LNCaP clone FGC (cell line): Measurements from ENCODE around the gene PCDHGB5.
A peak's percentile ranks its signal among the peaks of the same experiment; 100 is the strongest.

Experiments used
- DNase-seq: peaks from one replicate; pipeline ENCODE4 v3.0.0-alpha.2; 2011; ENCODE audit warnings: low read depth
- H3K4me3 ChIP-seq: 2 replicates; pipeline ENCODE4 v1.5.1; 2011; ENCODE audit warnings: mild to moderate bottlenecking, low read depth, low read length, control low read depth
- CTCF ChIP-seq: IDR thresholded peaks from 2 replicates; pipeline ENCODE4 v1.5.1; 2012; ENCODE audit warnings: mild to moderate bottlenecking; ENCODE audit not compliant: control insufficient read depth, insufficient read depth; ENCODE audit errors: extremely low read depth

The PCDHGB5 gene

GRCh38 chr5:141356950-141357349 lies 40.8 kb upstream of the PCDHGB5 start:
- no peak for TF ChIP-seq CTCF
- DNase-seq, result no peak
- H3K4me3 ChIP-seq, result no peak overlapping the region

- H3K4me3 ChIP-seq, result peak within 1 kb of the TSS; percentile 50
- DNase-seq, result no peak
- 0 out of 2 replicates have a peak, but pooled peaks have one; percentile 6 for TF ChIP-seq CTCF
Measured at GRCh38 chr5:141359790-141360426, 37.8 kb upstream of the PCDHGB5 start, which contains the start of gene PCDHGB2. TSS of gene PCDHGB2 (plus strand) at chr5:141359994. CDS start at chr5:141360136, 142 bp downstream.

GRCh38 chr5:141360685-141361084 lies 37.1 kb upstream of the PCDHGB5 start:
- no peak for TF ChIP-seq CTCF
- DNase-seq, result no peak
- no peak overlapping the region for H3K4me3 ChIP-seq

GRCh38 chr5:141362719-141363118 lies 35.0 kb upstream of the PCDHGB5 start:
- H3K4me3 ChIP-seq, result no peak overlapping the region
- DNase-seq, result no peak
- no peak for TF ChIP-seq CTCF

- no peak within 1 kb of the TSS; the same call in 1 of the 2 replicates for H3K4me3 ChIP-seq
- TF ChIP-seq CTCF, result no peak
- DNase-seq, result no peak
Measured at GRCh38 chr5:141363952-141364660, 33.6 kb upstream of the PCDHGB5 start, which contains the start of gene PCDHGA5. TSS of gene PCDHGA5 (plus strand) at chr5:141364162. CDS start at chr5:141364331, 169 bp downstream.

- no peak overlapping the region for H3K4me3 ChIP-seq
- DNase-seq, result peak; percentile 90
- TF ChIP-seq CTCF, result no peak
Measured at GRCh38 chr5:141366016-141366896, 31.5 kb upstream of the PCDHGB5 start.
